K562 (cell line): Measurements from ENCODE around the gene SMIM15. TPM values are rescaled to one million over a fixed set of nuclear protein-coding genes. Genes with fewer than 3 reads are reported as not detected.
A peak's percentile ranks its signal among the peaks of the same experiment; 100 is the strongest.

Experiments used
- CBX1 ChIP-seq: sonication (generic); IDR thresholded peaks from 2 replicates; pipeline ENCODE4 v1.6.1; 2016; ENCODE audit warnings: antibody characterized with exemption, low read depth, mild to moderate bottlenecking
- FOXA3 ChIP-seq, 2 experiments: fragments of 450-650 bp in 1 of 2; sonication (generic) in 1 of 2; formaldehyde crosslinking; IDR thresholded peaks in 1 of 2; conservative IDR thresholded peaks in 1 of 2; 2 replicates each; pipeline versions ENCODE4 v1.4.0 to v1.8.0; 2020 to 2022; ENCODE audit warnings: mild to moderate bottlenecking in 2 of 2, missing genetic modification reagents in 1 of 2
- FOXK2 ChIP-seq, 2 experiments: fragments of 450-650 bp; IDR thresholded peaks in 1 of 2; conservative IDR thresholded peaks in 1 of 2; 2 replicates each; pipeline ENCODE4 v1.6.1; 2016; ENCODE audit warnings: low read depth in 2 of 2, mild to moderate bottlenecking in 1 of 2
- HDAC8 ChIP-seq: fragments of 450-650 bp; IDR thresholded peaks from 2 replicates; pipeline ENCODE4 v1.6.1; 2016; ENCODE audit warnings: mild to moderate bottlenecking, missing genetic modification characterization, moderate library complexity, missing compliant biosample characterization
- PHB ChIP-seq: fragments of 250-450 bp; sonication (Bioruptor Pico); IDR thresholded peaks from 2 replicates; pipeline ENCODE4 v1.5.0; 2021
- PTRF ChIP-seq: fragments of 450-650 bp; IDR thresholded peaks from 2 replicates; pipeline ENCODE4 v1.6.1; 2016; ENCODE audit warnings: mild to moderate bottlenecking, missing genetic modification characterization, missing compliant biosample characterization
- SMAD4 ChIP-seq: fragments of 250-450 bp; sonication (Bioruptor Pico); conservative IDR thresholded peaks from 2 replicates; pipeline ENCODE4 v1.8.0; 2021; ENCODE audit warnings: inconsistent platforms, mild to moderate bottlenecking, moderate library complexity
- SMARCA5 ChIP-seq: fragments of 450-650 bp; IDR thresholded peaks from 2 replicates; pipeline ENCODE4 v1.6.1; 2016
- SRSF9 ChIP-seq: fragments of 200-400 bp; formaldehyde crosslinking; IDR thresholded peaks from 2 replicates; pipeline ENCODE4 v1.6.1; 2017; ENCODE audit warnings: low read depth, low read length, borderline replicate concordance
- TAF9B ChIP-seq: fragments of 450-650 bp; IDR thresholded peaks from 2 replicates; pipeline ENCODE4 v1.6.1; 2018; ENCODE audit warnings: mild to moderate bottlenecking; ENCODE audit not compliant: partially characterized antibody
- ZNF232 ChIP-seq: sonication (generic); formaldehyde crosslinking; IDR thresholded peaks from 2 replicates; pipeline ENCODE4 v1.8.0; 2022; ENCODE audit warnings: mild to moderate bottlenecking, missing genetic modification reagents
- polyA plus RNA-seq, 8 experiments: library from polyadenylated mRNA; depleted of rRNA in 4 of 8; stranded (reverse) in 5 of 8; unstranded in 3 of 8; fragments of >200 nt; fragmentation: Nextera tagmentation in 2 of 8; fragmentation: Illumina TruSeq in 1 of 8; extraction: Ambion mirVana in 2 of 8; extraction: Trizol in 1 of 8; gene quantifications; 2 replicates each; pipeline versions ENCODE4 v1.2.1 to v1.2.3, GENCODE V29; 2011 to 2014; ENCODE audit warnings: inconsistent platforms in 1 of 8, missing spikeins in 1 of 8
- total RNA-seq, 7 experiments: library from RNA; depleted of rRNA in 6 of 7; stranded (reverse); fragments of >200 nt in 6 of 7; fragmentation: Illumina TruSeq in 2 of 7; extraction: Trizol in 2 of 7; gene quantifications; 2 replicates each; pipeline versions ENCODE4 v1.2.1 to v1.2.3, GENCODE V29; 2011 to 2021; ENCODE audit warnings: low replicate concordance in 1 of 7
- TF ChIP-seq, protein P1 (sequence below): IDR thresholded peaks from 2 replicates; pipeline ENCODE4 v1.6.1; 2014; ENCODE audit warnings: antibody characterized with exemption
- TF ChIP-seq, protein P2 (sequence below), 2 experiments: fragments of 450-650 bp in 1 of 2; sonication (generic) in 1 of 2; formaldehyde crosslinking in 1 of 2; IDR thresholded peaks; 2 replicates each; pipeline versions ENCODE4 v1.7.1 to v1.9.0; 2016 to 2022; ENCODE audit warnings: inconsistent platforms in 1 of 2, mild to moderate bottlenecking in 1 of 2, missing genetic modification reagents in 1 of 2
- TF ChIP-seq, protein P3 (sequence below), 2 experiments: fragments of 450-650 bp; IDR thresholded peaks; 2 replicates each; pipeline ENCODE4 v1.6.1; 2018; ENCODE audit warnings: mild to moderate bottlenecking in 2 of 2, low read depth in 1 of 2; ENCODE audit not compliant: partially characterized antibody in 2 of 2

Gene SMIM15
- total and polyA plus RNA-seq, 9 of the 15 experiments (the other 6 are each of a cell fraction or from before 2014, with no cell fraction given), result 16.6 to 124 (median 82.0) TPM

DNA sequence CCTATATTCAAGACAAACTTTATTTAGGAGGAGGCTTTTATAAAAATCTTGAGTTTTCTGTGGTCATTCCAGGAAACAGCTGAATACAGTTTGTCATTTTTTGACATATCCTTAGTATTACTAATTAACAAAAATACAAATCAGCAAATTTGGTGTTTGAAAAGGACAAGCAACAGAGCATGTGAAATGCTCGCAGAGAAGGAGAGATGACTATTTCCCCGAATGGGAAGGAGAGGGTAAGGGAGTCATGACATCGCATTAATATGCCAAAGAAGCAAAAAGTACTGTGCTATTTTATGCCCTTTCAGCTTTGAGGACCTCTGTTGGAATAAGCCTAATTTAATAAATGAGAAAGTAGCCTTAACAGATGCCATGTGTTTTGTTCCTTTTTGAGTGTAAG, 1.8 kb downstream of the SMIM15 start (continued):
- TF ChIP-seq HDAC8, result no peak
- TF ChIP-seq, protein P1, sequence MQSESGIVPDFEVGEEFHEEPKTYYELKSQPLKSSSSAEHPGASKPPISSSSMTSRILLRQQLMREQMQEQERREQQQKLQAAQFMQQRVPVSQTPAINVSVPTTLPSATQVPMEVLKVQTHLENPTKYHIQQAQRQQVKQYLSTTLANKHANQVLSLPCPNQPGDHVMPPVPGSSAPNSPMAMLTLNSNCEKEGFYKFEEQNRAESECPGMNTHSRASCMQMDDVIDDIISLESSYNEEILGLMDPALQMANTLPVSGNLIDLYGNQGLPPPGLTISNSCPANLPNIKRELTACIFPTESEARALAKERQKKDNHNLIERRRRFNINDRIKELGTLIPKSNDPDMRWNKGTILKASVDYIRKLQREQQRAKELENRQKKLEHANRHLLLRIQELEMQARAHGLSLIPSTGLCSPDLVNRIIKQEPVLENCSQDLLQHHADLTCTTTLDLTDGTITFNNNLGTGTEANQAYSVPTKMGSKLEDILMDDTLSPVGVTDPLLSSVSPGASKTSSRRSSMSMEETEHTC, result no peak
- no peak for TF ChIP-seq PTRF (tag)
- TF ChIP-seq FOXK2 (conservative IDR thresholded peaks at IDR 0.05 in 1 of 2, IDR thresholded peaks at IDR 0.05 in 1 of 2; ENCODE audit: low read depth in 2 of 2), result no peak
- TF ChIP-seq TAF9B, result no peak
- no peak for TF ChIP-seq ZNF232 (CRISPR knock-in tag)
- TF ChIP-seq PHB (CRISPR knock-in tag), result no peak
- TF ChIP-seq SMAD4 (CRISPR knock-in tag), result no peak
- no peak for TF ChIP-seq SMARCA5
- TF ChIP-seq, protein P2, sequence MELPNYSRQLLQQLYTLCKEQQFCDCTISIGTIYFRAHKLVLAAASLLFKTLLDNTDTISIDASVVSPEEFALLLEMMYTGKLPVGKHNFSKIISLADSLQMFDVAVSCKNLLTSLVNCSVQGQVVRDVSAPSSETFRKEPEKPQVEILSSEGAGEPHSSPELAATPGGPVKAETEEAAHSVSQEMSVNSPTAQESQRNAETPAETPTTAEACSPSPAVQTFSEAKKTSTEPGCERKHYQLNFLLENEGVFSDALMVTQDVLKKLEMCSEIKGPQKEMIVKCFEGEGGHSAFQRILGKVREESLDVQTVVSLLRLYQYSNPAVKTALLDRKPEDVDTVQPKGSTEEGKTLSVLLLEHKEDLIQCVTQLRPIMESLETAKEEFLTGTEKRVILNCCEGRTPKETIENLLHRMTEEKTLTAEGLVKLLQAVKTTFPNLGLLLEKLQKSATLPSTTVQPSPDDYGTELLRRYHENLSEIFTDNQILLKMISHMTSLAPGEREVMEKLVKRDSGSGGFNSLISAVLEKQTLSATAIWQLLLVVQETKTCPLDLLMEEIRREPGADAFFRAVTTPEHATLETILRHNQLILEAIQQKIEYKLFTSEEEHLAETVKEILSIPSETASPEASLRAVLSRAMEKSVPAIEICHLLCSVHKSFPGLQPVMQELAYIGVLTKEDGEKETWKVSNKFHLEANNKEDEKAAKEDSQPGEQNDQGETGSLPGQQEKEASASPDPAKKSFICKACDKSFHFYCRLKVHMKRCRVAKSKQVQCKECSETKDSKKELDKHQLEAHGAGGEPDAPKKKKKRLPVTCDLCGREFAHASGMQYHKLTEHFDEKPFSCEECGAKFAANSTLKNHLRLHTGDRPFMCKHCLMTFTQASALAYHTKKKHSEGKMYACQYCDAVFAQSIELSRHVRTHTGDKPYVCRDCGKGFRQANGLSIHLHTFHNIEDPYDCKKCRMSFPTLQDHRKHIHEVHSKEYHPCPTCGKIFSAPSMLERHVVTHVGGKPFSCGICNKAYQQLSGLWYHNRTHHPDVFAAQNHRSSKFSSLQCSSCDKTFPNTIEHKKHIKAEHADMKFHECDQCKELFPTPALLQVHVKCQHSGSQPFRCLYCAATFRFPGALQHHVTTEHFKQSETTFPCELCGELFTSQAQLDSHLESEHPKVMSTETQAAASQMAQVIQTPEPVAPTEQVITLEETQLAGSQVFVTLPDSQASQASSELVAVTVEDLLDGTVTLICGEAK (IDR thresholded peaks at IDR 0.05), result 0 out of 2 replicates have a peak, but pooled peaks have one; percentile 32
- TF ChIP-seq, protein P2 (CRISPR knock-in tag; IDR thresholded peaks at IDR 0.05), result no peak
- TF ChIP-seq, protein P3, sequence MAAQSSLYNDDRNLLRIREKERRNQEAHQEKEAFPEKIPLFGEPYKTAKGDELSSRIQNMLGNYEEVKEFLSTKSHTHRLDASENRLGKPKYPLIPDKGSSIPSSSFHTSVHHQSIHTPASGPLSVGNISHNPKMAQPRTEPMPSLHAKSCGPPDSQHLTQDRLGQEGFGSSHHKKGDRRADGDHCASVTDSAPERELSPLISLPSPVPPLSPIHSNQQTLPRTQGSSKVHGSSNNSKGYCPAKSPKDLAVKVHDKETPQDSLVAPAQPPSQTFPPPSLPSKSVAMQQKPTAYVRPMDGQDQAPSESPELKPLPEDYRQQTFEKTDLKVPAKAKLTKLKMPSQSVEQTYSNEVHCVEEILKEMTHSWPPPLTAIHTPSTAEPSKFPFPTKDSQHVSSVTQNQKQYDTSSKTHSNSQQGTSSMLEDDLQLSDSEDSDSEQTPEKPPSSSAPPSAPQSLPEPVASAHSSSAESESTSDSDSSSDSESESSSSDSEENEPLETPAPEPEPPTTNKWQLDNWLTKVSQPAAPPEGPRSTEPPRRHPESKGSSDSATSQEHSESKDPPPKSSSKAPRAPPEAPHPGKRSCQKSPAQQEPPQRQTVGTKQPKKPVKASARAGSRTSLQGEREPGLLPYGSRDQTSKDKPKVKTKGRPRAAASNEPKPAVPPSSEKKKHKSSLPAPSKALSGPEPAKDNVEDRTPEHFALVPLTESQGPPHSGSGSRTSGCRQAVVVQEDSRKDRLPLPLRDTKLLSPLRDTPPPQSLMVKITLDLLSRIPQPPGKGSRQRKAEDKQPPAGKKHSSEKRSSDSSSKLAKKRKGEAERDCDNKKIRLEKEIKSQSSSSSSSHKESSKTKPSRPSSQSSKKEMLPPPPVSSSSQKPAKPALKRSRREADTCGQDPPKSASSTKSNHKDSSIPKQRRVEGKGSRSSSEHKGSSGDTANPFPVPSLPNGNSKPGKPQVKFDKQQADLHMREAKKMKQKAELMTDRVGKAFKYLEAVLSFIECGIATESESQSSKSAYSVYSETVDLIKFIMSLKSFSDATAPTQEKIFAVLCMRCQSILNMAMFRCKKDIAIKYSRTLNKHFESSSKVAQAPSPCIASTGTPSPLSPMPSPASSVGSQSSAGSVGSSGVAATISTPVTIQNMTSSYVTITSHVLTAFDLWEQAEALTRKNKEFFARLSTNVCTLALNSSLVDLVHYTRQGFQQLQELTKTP (IDR thresholded peaks at IDR 0.05; ENCODE audit: low read depth in 1 of 2, partially characterized antibody in 2 of 2), result no peak
- TF ChIP-seq FOXA3 (CRISPR knock-in tag; conservative IDR thresholded peaks at IDR 0.05 in 1 of 2, IDR thresholded peaks at IDR 0.05 in 1 of 2), result no peak
- TF ChIP-seq SRSF9, result no peak
- no peak for TF ChIP-seq CBX1
